Esophagus muscularis mucosa (tissue), 4 donors: ENCODE measurements around the gene OR6C4. TPM values are rescaled to one million over a fixed set of nuclear protein-coding genes. Genes with fewer than 3 reads are reported as not detected.
"Not testable (repeated sequence)": the region's sequence is repeated elsewhere in the genome, so short reads cannot be mapped to it uniquely, and the experiment has no call there.

Source experiments
- DNase-seq: peaks from one replicate; pipeline ENCODE4 v3.0.0-alpha.2; 2017; ENCODE audit errors: extremely low spot score
- H3K27ac ChIP-seq, 4 donors: fragments of 200-600 bp; sonication (generic); replicated peaks in 1 of 4; 1 replicate in 3 of 4; 2 replicates in 1 of 4; pipeline ENCODE4 v1.5.1; 2016 to 2019; ENCODE audit warnings: mild to moderate bottlenecking in 1 of 4
- H3K27me3 ChIP-seq, 4 donors: fragments of 200-600 bp; sonication (generic); one replicate each; pipeline versions ENCODE4 v1.5.1 to v1.6.0; 2016 to 2019
- H3K36me3 ChIP-seq, 4 donors: fragments of 200-600 bp; sonication (generic); one replicate each; pipeline ENCODE4 v1.5.1; 2016 to 2019
- H3K4me1 ChIP-seq, 4 donors: fragments of 200-600 bp; sonication (generic); one replicate each; pipeline ENCODE4 v1.5.1; 2016 to 2019
- H3K4me3 ChIP-seq, 4 donors: fragments of 200-600 bp; sonication (generic); 1 replicate in 2 of 4; 2 replicates in 2 of 4; pipeline ENCODE4 v1.5.1; 2016 to 2019; ENCODE audit warnings: mild to moderate bottlenecking in 4 of 4, moderate library complexity in 1 of 4
- H3K9me3 ChIP-seq, 4 donors: fragments of 200-600 bp; sonication (generic); 1 replicate in 3 of 4; 2 replicates in 1 of 4; pipeline ENCODE4 v1.5.1; 2016 to 2019
- EP300 ChIP-seq: sonication (generic); formaldehyde crosslinking; IDR thresholded peaks from one replicate; pipeline ENCODE4 v1.6.1; 2017; ENCODE audit warnings: antibody characterized with exemption
- POLR2A ChIP-seq: fragments of 450-650 bp; IDR thresholded peaks from one replicate; pipeline ENCODE4 v1.6.1; 2017; ENCODE audit warnings: antibody characterized with exemption, moderate library complexity, mild to moderate bottlenecking, low read depth
- POLR2AphosphoS5 ChIP-seq, 2 donors: sonication (generic); formaldehyde crosslinking; IDR thresholded peaks; one replicate each; pipeline ENCODE4 v1.6.1; 2017; ENCODE audit warnings: antibody characterized with exemption in 2 of 2
- WGBS: methylation state at CpG from one replicate; pipeline ENCODE4 v1.1.5; 2018; 5-methylcytosine and 5-hydroxymethylcytosine counted together
- intact Hi-C: fragments of 100-400 bp; cut with DNase I; formaldehyde crosslinking; loops from one replicate; pipeline ENCODE4 v1.15.1; 2023
- total RNA-seq, 4 donors: library from RNA; depleted of rRNA; stranded (reverse); fragments of >200 nt; gene quantifications; one replicate each; pipeline versions ENCODE4 v1.1.0 to v1.2.1, GENCODE V29; 2016
- TF ChIP-seq, protein P1 (sequence below), 3 experiments: fragments of 200-600 bp in 2 of 3; fragments of 450-650 bp in 1 of 3; sonication (generic) in 2 of 3; IDR thresholded peaks; one replicate each; pipeline ENCODE4 v1.5.1; 2017 to 2019; ENCODE audit warnings: antibody characterized with exemption in 3 of 3, mild to moderate bottlenecking in 2 of 3, moderate library complexity in 1 of 3

The OR6C4 gene
- not detected for total RNA-seq

DNA sequence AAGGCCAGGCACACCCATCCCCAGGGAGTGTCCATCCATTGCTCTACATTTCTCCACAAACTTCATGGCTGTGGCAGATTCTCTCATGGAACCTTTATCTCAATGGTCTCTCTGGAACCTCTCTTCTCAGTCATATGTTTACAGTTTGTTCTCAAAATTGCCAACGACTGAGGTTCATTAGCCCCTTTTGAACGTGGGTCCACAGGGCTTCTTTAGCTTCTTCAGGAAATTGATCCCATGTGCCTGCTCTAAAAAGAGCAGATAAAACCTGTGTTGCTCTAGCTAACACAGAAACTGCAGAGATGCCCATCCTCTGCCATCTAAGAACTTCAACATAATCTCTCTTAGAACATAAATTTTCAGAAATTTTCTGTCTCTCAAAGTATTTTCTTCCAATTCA lies at the start of gene OR6C4:
Gene OR6C4, plus strand, starts transcription at position 301 of the 400 bp plus-strand sequence. CDS start 1,625 bp downstream, outside the sequence.
- H3K4me3 ChIP-seq = no peak within 1 kb of the TSS
- no peaks in the 10 kb centered on the region for H3K9me3 ChIP-seq
- H3K27ac ChIP-seq = no peak within 1 kb of the TSS
- no peaks in the 10 kb centered on the region for H3K36me3 ChIP-seq
- no peak for DNase-seq
- H3K4me1 ChIP-seq = no peaks in the 10 kb centered on the region
- WGBS = 44% methylated on average over 2 of the region's 2 CpGs
- H3K27me3 ChIP-seq = no peaks in the 10 kb centered on the region
- intact Hi-C loops = no loop called here
- TF ChIP-seq, protein P1, sequence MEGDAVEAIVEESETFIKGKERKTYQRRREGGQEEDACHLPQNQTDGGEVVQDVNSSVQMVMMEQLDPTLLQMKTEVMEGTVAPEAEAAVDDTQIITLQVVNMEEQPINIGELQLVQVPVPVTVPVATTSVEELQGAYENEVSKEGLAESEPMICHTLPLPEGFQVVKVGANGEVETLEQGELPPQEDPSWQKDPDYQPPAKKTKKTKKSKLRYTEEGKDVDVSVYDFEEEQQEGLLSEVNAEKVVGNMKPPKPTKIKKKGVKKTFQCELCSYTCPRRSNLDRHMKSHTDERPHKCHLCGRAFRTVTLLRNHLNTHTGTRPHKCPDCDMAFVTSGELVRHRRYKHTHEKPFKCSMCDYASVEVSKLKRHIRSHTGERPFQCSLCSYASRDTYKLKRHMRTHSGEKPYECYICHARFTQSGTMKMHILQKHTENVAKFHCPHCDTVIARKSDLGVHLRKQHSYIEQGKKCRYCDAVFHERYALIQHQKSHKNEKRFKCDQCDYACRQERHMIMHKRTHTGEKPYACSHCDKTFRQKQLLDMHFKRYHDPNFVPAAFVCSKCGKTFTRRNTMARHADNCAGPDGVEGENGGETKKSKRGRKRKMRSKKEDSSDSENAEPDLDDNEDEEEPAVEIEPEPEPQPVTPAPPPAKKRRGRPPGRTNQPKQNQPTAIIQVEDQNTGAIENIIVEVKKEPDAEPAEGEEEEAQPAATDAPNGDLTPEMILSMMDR (IDR thresholded peaks at IDR 0.05) = no peak
- TF ChIP-seq POLR2A (no peak), POLR2AphosphoS5 (IDR thresholded peaks at IDR 0.05) (no peak), EP300 (no peak)

DNA sequence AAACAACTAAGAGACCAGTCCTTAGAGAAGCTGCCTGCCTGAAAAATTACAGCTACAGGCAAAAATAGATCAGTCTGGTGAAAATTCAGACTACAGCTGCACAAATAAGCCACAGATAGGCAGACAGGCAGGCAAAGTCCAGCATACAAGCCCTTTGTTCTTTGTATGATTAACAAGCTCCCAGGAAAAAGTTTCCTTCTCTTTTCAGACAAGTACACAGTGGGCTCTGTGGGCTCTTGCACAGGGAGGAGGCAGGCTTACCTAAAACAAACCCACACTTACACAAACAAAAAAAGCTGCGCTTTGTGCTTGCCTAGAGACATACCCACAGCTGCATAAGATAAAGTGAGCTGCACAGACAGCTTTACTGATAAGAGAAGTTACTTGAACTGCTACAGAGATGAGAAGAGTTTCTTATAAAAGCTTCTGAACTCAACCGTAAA lies 49.6 kb upstream of the OR6C4 start:
- H3K9me3 ChIP-seq = no peaks in the 10 kb centered on the region
- TF ChIP-seq POLR2AphosphoS5 (IDR thresholded peaks at IDR 0.05) (no peak), EP300 (no peak), POLR2A (no peak)
- TF ChIP-seq, protein P1 (IDR thresholded peaks at IDR 0.05) = no peak
- no peaks in the 10 kb centered on the region for H3K4me1 ChIP-seq
- intact Hi-C loops = no loop called here
- no peaks in the 10 kb centered on the region for H3K36me3 ChIP-seq
- whole genome bisulfite sequencing = 17% methylated on average over 2 of the region's 2 CpGs
- no peaks in the 10 kb centered on the region for H3K27me3 ChIP-seq
- H3K27ac ChIP-seq = no peak overlapping the region
- no peak for DNase-seq
- no peak overlapping the region for H3K4me3 ChIP-seq

DNA sequence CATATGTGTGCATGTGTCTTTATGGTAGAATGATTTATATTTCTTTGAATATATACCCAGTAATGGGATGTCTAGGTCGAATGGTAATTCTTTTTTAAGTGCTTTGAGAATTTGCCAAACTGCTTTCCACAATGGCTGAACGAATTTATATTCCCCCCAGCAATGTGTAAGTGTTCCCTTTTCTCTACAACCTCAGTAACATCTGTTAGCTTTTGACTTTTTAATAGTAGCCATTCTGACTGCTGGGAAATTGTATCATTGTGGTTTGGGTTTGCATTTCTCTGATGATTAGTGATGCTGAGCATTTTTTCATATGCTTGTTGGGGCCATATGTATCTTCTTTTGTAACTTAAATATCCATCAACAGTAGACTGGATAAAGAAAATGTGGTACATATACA lies 47.8 kb upstream of the OR6C4 start:
- intact Hi-C loops = no loop called here
- Histone ChIP-seq H3K4me1 (no peaks in the 10 kb centered on the region), H3K27ac (no peak overlapping the region), H3K9me3 (no peaks in the 10 kb centered on the region), H3K4me3 (no peak overlapping the region), H3K36me3 (no peaks in the 10 kb centered on the region), H3K27me3 (no peaks in the 10 kb centered on the region)
- DNase-seq = no peak
- WGBS = 31% methylated on average over 2 of the region's 2 CpGs
- TF ChIP-seq POLR2AphosphoS5 (IDR thresholded peaks at IDR 0.05) (no peak), EP300 (no peak), POLR2A (no peak)
- TF ChIP-seq, protein P1 (IDR thresholded peaks at IDR 0.05) = no peak

DNA sequence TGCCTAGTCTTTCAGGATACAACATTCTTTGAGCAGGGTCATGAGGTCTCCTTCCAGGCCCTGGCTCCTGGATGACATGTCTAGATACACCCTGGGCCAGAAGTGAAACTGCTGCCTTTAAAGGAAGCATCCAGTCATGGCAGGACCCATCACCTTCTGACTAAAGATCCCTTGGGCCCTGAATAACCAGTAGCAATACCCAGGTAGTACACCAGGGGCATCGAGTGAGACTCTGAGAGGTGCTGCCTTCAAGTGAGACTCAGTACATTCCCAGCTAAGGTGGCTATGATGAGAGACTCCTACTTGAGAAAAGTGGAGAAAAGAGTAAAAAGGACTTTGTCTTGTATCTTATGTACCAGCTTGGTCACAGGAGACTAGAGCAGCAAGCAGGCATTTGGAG lies 33.7 kb upstream of the OR6C4 start:
- no CpG with 5 or more reads among the region's 1 CpG for WGBS
- Histone ChIP-seq H3K27me3 (no peaks in the 10 kb centered on the region), H3K9me3 (no peaks in the 10 kb centered on the region), H3K4me3 (no peak overlapping the region), H3K36me3 (no peaks in the 10 kb centered on the region), H3K27ac (no peak overlapping the region), H3K4me1 (no peaks in the 10 kb centered on the region)
- TF ChIP-seq POLR2AphosphoS5 (IDR thresholded peaks at IDR 0.05) = no peak
- TF ChIP-seq POLR2A = no peak
- no peak for TF ChIP-seq EP300
- TF ChIP-seq, protein P1 (IDR thresholded peaks at IDR 0.05) = no peak
- DNase-seq = no peak
- intact Hi-C loops = no loop called here

DNA sequence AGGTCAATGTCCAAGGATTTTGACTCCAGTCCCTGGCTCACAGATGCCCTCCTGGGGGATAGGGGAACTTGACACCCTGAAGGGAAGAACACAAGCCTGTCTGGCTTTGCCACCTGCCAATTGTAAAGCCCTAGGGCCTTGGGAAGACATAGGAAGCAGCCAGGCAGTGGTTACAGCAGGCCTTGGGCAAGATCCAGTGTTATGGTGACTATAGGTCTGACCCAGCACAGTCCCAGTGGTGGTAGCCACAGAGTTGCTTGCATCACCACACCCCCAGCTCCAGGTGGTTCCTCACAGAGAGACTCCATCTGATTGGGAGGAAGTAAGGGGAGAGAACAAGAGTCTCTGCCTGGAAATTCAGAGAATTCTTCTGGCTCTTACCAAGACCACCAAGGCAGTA lies 33.0 kb upstream of the OR6C4 start:
- TF ChIP-seq POLR2A = no peak
- TF ChIP-seq POLR2AphosphoS5 (IDR thresholded peaks at IDR 0.05) = no peak
- TF ChIP-seq, protein P1 (IDR thresholded peaks at IDR 0.05) = no peak
- no peak for TF ChIP-seq EP300
- Histone ChIP-seq H3K4me3 (no peak overlapping the region), H3K27me3 (no peaks in the 10 kb centered on the region), H3K9me3 (no peaks in the 10 kb centered on the region), H3K27ac (no peak overlapping the region), H3K36me3 (no peaks in the 10 kb centered on the region), H3K4me1 (no peaks in the 10 kb centered on the region)
- DNase-seq = no peak
- intact Hi-C loops = no loop called here

DNA sequence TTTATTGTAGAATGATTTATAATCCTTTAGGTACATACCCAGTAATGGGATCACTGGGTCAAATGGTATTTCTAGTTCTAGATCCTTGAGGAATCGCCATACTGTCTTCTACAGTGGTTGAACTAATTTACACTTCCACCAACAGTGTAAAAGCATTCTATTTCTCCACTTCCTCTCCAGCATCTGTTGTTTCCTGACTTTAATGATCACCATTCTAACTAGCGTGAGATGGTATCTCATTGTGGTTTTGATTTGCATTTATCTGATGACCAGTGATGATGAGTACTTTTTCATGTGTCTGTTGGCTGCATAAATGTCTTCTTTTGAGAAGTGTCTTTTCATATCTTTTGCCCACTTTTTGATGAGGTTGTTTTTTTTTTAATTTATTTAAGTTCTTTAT lies 1.2 kb upstream of the OR6C4 start:
- DNase-seq, H3K4me3 ChIP-seq, H3K27me3 ChIP-seq, intact Hi-C loops, H3K36me3 ChIP-seq, H3K27ac ChIP-seq, H3K9me3 ChIP-seq, H3K4me1 ChIP-seq: not testable (repeated sequence)
- WGBS = 72% methylated on average over 2 of the region's 2 CpGs
